DOHH2 (cell line): ENCODE data around the gene GABRB1.

Experiments
- EZH2phosphoT487 ChIP-seq: fragments of 200-600 bp; sonication (generic); IDR thresholded peaks from 2 replicates; pipeline ENCODE4 v1.6.1; 2017; ENCODE audit warnings: borderline replicate concordance, mild to moderate bottlenecking, antibody characterized with exemption, low read length, moderate library complexity, mixed read lengths
- TF ChIP-seq, protein P1 (sequence below): fragments of 200-600 bp; sonication (generic); IDR thresholded peaks from one replicate; pipeline ENCODE4 v1.5.1; 2014; ENCODE audit warnings: antibody characterized with exemption, mild to moderate bottlenecking, low read depth, low read length; ENCODE audit not compliant: poor library complexity, severe bottlenecking

DNA sequence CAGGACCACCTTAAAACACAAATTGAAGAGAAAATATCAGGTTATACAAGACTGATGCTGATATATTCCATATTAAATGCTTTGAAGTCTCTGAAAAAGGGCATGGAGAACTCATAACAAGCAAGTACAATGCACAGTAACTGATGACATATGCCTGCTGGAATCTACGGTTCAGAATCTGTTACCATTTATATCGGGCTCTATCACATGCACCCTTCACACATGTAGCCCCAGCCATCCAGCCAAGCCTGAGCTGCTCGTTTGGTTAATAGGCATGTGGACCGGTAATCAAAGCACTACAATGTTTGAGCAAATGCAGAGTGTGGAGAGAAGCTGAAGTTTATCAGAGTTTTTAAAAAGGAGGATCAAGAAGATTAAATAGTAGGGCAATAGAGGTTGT, 420.3 kb downstream of the GABRB1 start:
- TF ChIP-seq, protein P1, sequence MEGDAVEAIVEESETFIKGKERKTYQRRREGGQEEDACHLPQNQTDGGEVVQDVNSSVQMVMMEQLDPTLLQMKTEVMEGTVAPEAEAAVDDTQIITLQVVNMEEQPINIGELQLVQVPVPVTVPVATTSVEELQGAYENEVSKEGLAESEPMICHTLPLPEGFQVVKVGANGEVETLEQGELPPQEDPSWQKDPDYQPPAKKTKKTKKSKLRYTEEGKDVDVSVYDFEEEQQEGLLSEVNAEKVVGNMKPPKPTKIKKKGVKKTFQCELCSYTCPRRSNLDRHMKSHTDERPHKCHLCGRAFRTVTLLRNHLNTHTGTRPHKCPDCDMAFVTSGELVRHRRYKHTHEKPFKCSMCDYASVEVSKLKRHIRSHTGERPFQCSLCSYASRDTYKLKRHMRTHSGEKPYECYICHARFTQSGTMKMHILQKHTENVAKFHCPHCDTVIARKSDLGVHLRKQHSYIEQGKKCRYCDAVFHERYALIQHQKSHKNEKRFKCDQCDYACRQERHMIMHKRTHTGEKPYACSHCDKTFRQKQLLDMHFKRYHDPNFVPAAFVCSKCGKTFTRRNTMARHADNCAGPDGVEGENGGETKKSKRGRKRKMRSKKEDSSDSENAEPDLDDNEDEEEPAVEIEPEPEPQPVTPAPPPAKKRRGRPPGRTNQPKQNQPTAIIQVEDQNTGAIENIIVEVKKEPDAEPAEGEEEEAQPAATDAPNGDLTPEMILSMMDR = no peak
- TF ChIP-seq EZH2phosphoT487 = no peak
